SH-SY5Y (cell line): ENCODE measurements around the gene LTB.

Experiments used
- GATA2 ChIP-seq: IDR thresholded peaks from 2 replicates; pipeline ENCODE4 v1.6.1; 2011; ENCODE audit warnings: mild to moderate bottlenecking, low read depth, low read length
- GATA3 ChIP-seq: IDR thresholded peaks from 2 replicates; pipeline ENCODE4 v1.6.1; 2011; ENCODE audit warnings: low read depth, mild to moderate bottlenecking, low read length, moderate library complexity

DNA sequence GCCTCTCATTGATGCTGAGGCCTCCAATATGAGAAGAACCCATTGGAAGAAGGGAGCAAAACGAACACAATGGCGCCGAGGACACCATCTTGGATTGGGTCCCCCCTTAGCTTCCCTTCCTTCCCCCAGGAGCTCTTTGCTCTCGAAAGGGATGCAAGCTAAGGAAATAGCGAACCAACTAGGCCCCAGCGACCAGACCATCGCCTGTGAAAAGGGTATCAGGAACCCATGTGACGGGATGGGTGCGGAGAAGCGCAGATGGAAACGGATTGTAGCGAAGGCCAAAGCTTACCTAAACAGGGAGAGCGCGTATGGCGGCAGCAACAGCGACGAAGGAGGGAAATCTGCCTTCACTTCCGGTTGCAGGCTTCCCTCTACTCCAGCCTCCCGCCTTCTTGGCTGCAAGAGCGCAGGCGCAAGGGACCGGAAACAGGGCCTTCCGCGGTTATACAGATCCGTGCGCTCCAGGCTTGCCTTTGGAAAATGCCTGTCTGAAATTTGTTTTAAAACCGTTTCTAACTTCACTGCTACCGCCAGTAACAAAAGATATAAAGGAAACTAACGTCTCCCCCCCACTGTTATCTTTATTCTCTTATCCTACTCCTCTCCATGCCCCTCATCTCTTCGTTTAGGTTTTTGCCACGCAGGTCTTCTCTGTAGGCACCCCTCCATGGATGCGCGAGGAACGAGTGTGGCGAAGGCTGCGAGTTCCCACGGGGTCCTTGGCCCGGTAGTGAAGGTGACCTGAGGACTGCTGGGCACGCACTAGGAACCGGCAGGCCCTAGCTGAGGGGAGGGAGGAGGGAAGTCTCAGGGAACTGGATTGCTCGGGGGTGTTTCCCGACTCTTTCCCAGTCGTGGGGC is 40.3 kb downstream of the LTB start, which contains the start of gene DDX39B:
- TF ChIP-seq GATA3 (no peak), GATA2 (no peak)
